SKM-1 treated with dmso at 0.1 percent for 144 hours (cell line): ENCODE results near the gene BRSK2.
"Not testable (repeated sequence)": the region's sequence is repeated elsewhere in the genome, so short reads cannot be mapped to it uniquely, and the experiment has no call there.

Experiments
- DNase-seq: peaks from one replicate; lab custom pipeline; 2025; ENCODE audit not compliant: unreplicated experiment; lab: John Stamatoyannopoulos, UW

BRSK2 gene

GRCh38 chr11:1508491-1508891 lies 118.8 kb downstream of the BRSK2 start:
- DNase-seq: no peak

DNA sequence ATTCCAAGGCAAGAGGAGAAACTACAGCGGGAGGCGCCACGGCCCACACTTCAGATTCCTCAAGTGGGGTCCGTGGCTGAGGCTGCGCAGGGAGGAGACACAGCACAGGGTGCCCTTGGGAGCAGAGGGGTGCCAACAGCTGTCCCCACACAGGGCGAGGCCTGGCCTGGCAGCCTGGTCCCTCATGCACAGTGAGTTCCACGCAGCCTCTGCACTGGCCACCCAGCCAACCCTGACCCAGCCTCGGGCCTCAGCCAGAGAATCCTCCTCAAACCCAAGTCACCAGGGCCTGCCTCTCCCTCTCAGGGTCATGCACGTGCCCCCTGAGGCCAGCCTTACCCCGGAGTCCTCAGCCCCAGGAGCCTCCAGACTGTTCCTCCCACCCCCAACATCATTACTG lies 119.3 kb downstream of the BRSK2 start:
- no peak for DNase-seq

- DNase-seq: no peak
Observed at GRCh38 chr11:1509626-1510255, 120.0 kb downstream of the BRSK2 start.

DNA sequence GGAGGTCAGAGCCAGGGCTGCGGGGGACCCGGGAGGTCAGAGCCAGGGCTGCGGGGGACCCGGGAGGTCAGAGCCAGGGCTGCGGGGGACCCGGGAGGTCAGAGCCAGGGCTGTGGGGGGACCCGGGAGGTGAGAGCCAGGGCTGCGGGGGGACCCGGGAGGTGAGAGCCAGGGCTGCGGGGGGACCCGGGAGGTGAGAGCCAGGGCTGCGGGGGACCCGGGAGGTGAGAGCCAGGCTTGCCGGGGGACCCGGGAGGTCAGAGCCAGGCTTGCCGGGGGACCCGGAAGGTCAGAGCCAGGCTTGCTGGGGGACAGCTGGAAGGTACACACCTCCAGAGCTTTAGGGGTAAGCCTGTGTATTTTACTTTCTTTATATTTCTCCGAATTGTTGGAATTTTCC lies 120.6 kb downstream of the BRSK2 start:
- DNase-seq: not testable (repeated sequence)

GRCh38 chr11:1510928-1511327 lies 121.2 kb downstream of the BRSK2 start:
- DNase-seq: no peak

- DNase-seq: no peak
Observed at GRCh38 chr11:1511937-1512496, 122.3 kb downstream of the BRSK2 start.
